HCEC 1CT (cell line): ENCODE data around the gene TCF7L2.
"Not testable (repeated sequence)": the region's sequence is repeated elsewhere in the genome, so short reads cannot be mapped to it uniquely, and the experiment has no call there.

Experiments
- DNase-seq: peaks from one replicate; pipeline ENCODE4 v3.0.0-alpha.2; 2017

TCF7L2 gene

GRCh38 chr10:113047963-113048781, 98.1 kb downstream of the TCF7L2 start:
- DNase-seq: no peak

DNA sequence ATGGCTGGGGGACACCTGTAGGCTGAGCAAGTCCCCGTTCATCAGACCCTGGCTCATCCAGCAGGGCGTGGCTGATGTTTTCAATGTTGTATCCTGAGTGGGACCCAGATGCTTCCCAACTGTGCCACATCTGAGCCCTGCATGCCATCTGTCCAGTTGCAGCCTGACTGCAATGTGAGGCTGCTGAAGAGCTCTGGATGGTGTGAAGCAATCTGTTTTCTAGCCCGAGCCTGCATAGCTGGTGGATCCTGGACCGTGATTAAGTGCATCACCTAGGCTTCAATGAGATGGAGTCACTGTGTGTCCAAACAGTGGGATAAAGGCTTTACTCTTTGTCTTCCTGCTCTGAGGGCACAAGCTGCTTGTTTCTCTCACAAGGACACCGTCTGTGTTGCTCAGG, 99.8 kb downstream of the TCF7L2 start:
- DNase-seq: no peak

GRCh38 chr10:113052076-113052830, 102.2 kb downstream of the TCF7L2 start:
- peak; percentile 65 for DNase-seq

- DNase-seq: no peak
Observed at GRCh38 chr10:113053091-113053490, 103.0 kb downstream of the TCF7L2 start.

- no peak for DNase-seq
Observed at GRCh38 chr10:113053881-113054280, 103.8 kb downstream of the TCF7L2 start.

- no peak for DNase-seq
Observed at GRCh38 chr10:113055458-113055857, 105.4 kb downstream of the TCF7L2 start.

DNA sequence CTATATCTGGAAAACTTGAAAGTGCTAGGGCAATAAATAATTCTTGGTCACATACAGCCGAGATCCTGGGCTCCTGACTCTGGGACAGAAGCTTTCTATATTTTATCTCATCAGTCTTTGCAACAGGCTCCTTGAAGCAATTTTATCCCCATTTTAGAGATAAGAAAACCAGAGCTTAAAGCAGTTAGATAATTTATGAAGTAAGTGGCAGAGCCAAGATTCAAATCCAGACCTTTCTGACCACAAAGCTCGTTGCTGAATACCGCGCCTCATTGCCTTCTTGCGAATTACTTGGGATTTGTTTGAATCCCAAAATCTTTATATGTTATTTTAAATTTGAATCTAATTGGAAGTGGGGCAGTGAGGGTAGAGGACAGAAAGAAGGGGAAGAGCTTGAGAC, 106.0 kb downstream of the TCF7L2 start:
- no peak for DNase-seq

- peak; percentile 84 for DNase-seq
Observed at GRCh38 chr10:113056441-113057021, 106.5 kb downstream of the TCF7L2 start.

GRCh38 chr10:113057948-113058522, 108.0 kb downstream of the TCF7L2 start:
- peak; percentile 21 for DNase-seq

DNA sequence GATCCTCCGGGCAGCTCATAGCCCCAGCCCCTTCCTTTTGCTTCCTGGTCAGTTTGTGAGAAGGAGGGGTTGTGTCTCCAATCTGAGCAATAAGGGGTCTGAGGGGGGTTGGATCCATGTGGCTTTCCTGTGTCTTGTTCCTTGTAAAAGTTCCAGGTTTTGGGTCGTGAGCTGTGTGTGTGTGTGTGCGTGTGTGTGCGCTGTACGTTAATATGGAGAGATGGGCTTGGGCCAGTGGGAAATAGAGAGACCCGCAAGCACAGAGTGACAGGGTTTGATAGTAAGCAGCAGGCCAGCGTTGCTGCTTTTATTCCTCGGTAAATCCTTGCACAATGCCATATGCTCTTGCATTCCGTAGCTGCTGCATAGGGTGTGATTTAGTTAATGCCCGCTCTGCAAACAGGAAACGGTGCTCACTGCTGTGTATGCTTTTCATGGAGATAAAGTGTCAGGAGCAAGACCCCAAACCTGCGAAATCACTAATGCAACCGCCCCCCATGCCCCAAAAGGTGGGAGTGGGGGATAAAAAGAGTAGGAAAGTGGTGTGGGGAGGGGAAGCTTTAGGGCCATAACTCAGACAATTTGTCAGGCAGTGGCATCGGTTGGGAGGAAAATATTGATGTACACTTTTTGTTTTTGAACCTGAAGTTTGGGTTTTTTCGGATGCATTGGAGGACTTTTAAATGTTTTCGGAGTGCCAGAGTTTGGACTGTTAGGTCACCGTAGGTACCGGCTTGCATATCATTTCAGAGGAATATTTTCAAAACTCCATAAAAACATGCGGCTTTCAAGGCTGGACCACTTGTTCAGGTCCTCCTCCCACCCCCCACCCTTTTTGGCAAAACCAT, 108.7 kb downstream of the TCF7L2 start:
- DNase-seq: peak; percentile 85

DNA sequence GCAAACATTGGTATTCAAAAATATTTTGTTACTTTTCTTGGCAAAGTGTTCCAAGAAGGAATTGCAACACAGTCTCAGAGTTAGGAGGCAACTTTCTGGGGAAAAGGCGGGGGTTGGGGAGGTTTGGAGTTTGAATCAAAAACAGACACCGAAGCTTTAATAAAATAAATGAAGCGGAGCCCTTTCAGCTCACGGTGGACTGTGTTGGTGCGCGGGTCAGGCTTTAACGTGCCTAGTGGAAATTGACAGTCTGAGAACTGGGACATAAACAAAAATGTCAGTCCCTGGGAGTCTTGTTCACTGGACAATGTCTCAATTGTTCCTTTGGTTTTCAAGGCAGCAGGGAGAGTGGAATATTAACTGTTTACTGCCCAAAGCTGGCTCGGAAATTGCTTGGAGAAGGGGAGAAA, 109.3 kb downstream of the TCF7L2 start:
- DNase-seq: peak; percentile 43

DNA sequence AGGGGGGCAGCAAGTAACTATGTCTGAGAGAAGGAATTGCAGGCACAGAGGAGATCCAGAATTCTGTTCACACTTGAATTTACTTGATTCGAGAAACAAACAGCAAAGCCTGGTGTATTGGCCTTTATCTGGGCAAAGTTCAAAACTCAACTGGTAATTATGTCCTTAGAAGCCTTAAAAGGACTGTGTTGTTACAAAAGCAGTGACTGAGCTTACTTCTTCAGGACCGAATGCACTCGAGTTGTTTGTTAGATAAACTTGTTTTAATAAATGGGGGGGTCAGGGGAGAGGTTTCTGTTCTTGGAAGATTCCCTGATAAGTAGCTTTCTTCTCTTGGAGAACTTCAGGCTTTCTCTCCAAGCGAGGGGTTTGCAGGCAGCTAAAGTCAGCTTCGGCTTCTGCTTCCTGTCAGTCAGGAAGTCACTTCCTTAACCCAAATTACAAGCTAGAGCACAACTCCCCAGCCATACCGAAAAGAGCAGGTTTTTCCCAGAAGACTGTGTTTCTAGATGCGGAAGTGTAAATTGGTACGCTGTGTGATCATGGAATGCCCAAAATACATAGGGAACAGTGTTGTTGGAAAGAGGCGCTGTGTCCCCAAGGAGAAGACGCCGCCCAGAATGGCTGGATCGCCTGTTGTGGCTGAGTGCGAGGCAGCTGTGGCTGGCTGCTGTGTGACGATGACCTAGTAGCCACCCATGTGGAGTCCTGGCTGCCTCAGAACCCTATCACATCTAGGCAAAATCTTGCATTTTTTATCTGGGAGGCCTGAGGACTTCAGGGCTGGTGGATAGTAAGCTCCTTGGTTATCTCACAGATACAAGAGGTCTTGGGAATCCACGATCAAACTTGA, 110.4 kb downstream of the TCF7L2 start:
- DNase-seq: no peak

DNA sequence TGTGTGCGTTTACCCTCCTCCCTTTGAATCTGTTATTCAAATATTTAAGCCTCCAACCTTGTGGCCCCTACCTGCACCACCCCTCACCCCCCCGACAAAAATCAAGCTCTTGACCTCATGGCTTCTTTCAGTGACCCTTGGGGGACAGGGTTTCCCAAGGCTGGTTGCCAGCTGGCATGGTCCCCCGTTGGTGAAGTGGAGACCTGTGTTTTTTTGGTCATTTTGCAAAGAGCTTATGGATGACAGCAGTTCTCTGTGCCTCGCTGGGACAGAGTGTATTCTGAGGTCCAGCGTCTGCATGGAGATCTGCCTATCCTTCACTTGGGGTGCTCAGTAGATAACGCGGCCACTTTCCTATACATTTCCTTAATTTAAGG, 111.0 kb downstream of the TCF7L2 start:
- DNase-seq: no peak

- DNase-seq: no peak
Observed at GRCh38 chr10:113061557-113061956, 111.5 kb downstream of the TCF7L2 start.

GRCh38 chr10:113063043-113063967, 113.3 kb downstream of the TCF7L2 start:
- DNase-seq: no peak

- DNase-seq: no peak
Observed at GRCh38 chr10:113064039-113064438, 114.0 kb downstream of the TCF7L2 start.

DNA sequence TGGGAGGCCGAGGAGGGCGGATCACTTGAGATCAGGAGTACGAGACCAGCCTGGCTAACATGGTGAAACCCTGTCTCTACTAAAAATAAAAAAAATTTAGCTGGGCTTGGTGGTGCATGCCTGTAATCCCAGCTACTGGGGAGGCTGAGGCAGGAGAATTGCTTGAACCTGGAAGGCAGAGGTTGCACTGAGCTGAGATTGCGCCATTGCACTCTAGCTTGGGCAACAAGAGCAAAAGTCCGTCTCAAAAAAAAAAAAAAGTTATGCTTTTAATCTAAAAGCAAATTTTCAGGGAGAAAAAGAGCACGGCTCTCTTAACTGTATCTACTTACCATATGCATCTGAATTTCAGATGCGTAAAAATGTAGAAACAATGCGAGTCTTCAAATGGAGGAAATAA, 116.1 kb downstream of the TCF7L2 start:
- DNase-seq: not testable (repeated sequence)

- no peak for DNase-seq
Observed at GRCh38 chr10:113066561-113067312, 116.7 kb downstream of the TCF7L2 start.

GRCh38 chr10:113067501-113067900, 117.5 kb downstream of the TCF7L2 start:
- DNase-seq: no peak
